HUES48 (cell line): Measurements from ENCODE around the gene GOLGA8Q.
"Not testable (repeated sequence)": the region's sequence is repeated elsewhere in the genome, so short reads cannot be mapped to it uniquely, and the experiment has no call there.

Experiments used
- H3K27ac ChIP-seq: one replicate; pipeline ENCODE4 v1.7.0; 2013; ENCODE audit warnings: low read depth, low read length, inconsistent platforms
- H3K27me3 ChIP-seq: 2 replicates; pipeline ENCODE4 v1.6.1; 2013; ENCODE audit warnings: mild to moderate bottlenecking, low read length; ENCODE audit not compliant: control insufficient read depth, insufficient read depth
- H3K36me3 ChIP-seq: 2 replicates; pipeline ENCODE4 v1.6.1; 2013; ENCODE audit warnings: low read length; ENCODE audit not compliant: control insufficient read depth, insufficient read depth
- H3K4me1 ChIP-seq: 2 replicates; pipeline ENCODE4 v1.6.1; 2013; ENCODE audit warnings: mild to moderate bottlenecking, low read length; ENCODE audit not compliant: control insufficient read depth, insufficient read depth
- H3K4me3 ChIP-seq: 2 replicates; pipeline ENCODE4 v1.5.1; 2013; ENCODE audit warnings: mild to moderate bottlenecking, low read depth, low read length
- H3K9ac ChIP-seq: 2 replicates; pipeline ENCODE4 v1.6.1; 2013; ENCODE audit warnings: mild to moderate bottlenecking, low read depth, low read length, moderate library complexity
- H3K9me3 ChIP-seq: 2 replicates; pipeline ENCODE4 v1.6.1; 2013; ENCODE audit warnings: low read length; ENCODE audit not compliant: control insufficient read depth, insufficient read depth

Gene GOLGA8Q

GRCh38 chr15:30580716-30581115 lies 28.9 kb downstream of the GOLGA8Q start:
- H3K36me3 ChIP-seq, H3K4me3 ChIP-seq, H3K4me1 ChIP-seq, H3K9ac ChIP-seq, H3K9me3 ChIP-seq, H3K27ac ChIP-seq, H3K27me3 ChIP-seq: not testable (repeated sequence)

GRCh38 chr15:30598953-30599352 lies 47.1 kb downstream of the GOLGA8Q start:
- H3K9me3 ChIP-seq, H3K27ac ChIP-seq, H3K4me3 ChIP-seq, H3K9ac ChIP-seq, H3K36me3 ChIP-seq, H3K4me1 ChIP-seq, H3K27me3 ChIP-seq: not testable (repeated sequence)

GRCh38 chr15:30603796-30604195 lies 51.9 kb downstream of the GOLGA8Q start, which contains the start of gene GOLGA8H:
Gene GOLGA8H, plus strand, starts transcription at chr15:30604028. Its CDS starts 98 bp downstream, at chr15:30604126.
- H3K9ac ChIP-seq, H3K27ac ChIP-seq, H3K36me3 ChIP-seq, H3K9me3 ChIP-seq, H3K4me1 ChIP-seq, H3K4me3 ChIP-seq, H3K27me3 ChIP-seq: not testable (repeated sequence)
